AG04450 (cell line): ENCODE data around the gene SERPINH1. TPM values are rescaled to one million over a fixed set of nuclear protein-coding genes. Genes with fewer than 3 reads are reported as not detected.

ENCODE experiments used
- CTCF ChIA-PET: fragments of 300-600, 350-600 bp; formaldehyde crosslinking; extraction: SDS; loops from one replicate; lab custom pipeline; 2022; ENCODE audit warnings: antibody characterized with exemption, inconsistent platforms; lab: Charles Lee
- POLR2A ChIA-PET: fragments of 350-600 bp; formaldehyde crosslinking; extraction: SDS; loops from one replicate; lab custom pipeline; 2021; ENCODE audit warnings: antibody characterized with exemption, inconsistent platforms; lab: Yijun Ruan, JAX
- DNase-seq: peaks from one replicate; pipeline ENCODE4 v3.0.0-alpha.2; 2011; ENCODE audit warnings: low read depth, low spot score
- H3K27ac ChIP-seq: one replicate; pipeline ENCODE4 v1.5.1; 2012; ENCODE audit warnings: low read depth, low read length, control low read depth
- H3K27me3 ChIP-seq: one replicate; pipeline ENCODE4 v1.6.0; 2012; ENCODE audit warnings: low read length; ENCODE audit not compliant: control insufficient read depth, insufficient read depth
- H3K4me3 ChIP-seq: 2 replicates; pipeline ENCODE4 v1.5.1; 2011; ENCODE audit warnings: mild to moderate bottlenecking, low read depth, low read length, control low read depth
- H3K9me3 ChIP-seq: 2 replicates; pipeline ENCODE4 v1.5.1; 2012; ENCODE audit warnings: low read length; ENCODE audit not compliant: control insufficient read depth, insufficient read depth
- polyA plus RNA-seq: library from polyadenylated mRNA; depleted of rRNA; stranded (reverse); fragments of >200 nt; gene quantifications from 2 replicates; pipeline ENCODE4 v1.2.3, GENCODE V29; 2011
- TF ChIP-seq, protein P1 (sequence below): IDR thresholded peaks from 2 replicates; pipeline ENCODE4 v1.5.1; 2011; ENCODE audit warnings: low read depth, low read length, control low read depth, inconsistent platforms

SERPINH1 gene
- polyA plus RNA-seq, 1 experiment, result 881 TPM

DNA sequence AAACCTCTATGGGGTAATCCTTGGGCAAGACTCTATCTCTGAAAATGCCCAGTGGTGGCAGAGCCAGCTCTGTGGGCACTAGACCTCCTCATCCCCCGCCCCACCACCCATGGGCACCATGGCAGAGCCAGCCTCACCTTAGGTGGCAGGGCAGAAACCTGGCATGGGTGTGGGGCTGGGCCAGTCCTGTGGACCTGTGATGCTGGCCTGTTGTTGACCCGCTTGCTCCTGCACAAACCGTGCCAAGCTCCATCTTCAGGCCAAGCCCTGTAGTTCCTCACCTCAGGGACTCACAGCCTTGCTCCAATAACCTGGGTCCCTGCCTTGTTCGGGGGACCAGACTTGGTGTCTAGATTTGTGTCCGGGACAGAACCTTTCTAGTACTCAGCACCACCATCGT lies 8.9 kb upstream of the SERPINH1 start:
- POLR2A ChIA-PET, result interaction anchor here (1.1 to 2.7 kb wide), 5 partner anchors 12 to 125 kb away, joined by 4 to 120 read pairs (median 15); partner anchors contain the start of gene SERPINH1
- Histone ChIP-seq H3K27ac (no peak overlapping the region), H3K9me3 (no peaks in the 10 kb centered on the region), H3K4me3 (no peak overlapping the region), H3K27me3 (no peaks in the 10 kb centered on the region)
- TF ChIP-seq, protein P1, sequence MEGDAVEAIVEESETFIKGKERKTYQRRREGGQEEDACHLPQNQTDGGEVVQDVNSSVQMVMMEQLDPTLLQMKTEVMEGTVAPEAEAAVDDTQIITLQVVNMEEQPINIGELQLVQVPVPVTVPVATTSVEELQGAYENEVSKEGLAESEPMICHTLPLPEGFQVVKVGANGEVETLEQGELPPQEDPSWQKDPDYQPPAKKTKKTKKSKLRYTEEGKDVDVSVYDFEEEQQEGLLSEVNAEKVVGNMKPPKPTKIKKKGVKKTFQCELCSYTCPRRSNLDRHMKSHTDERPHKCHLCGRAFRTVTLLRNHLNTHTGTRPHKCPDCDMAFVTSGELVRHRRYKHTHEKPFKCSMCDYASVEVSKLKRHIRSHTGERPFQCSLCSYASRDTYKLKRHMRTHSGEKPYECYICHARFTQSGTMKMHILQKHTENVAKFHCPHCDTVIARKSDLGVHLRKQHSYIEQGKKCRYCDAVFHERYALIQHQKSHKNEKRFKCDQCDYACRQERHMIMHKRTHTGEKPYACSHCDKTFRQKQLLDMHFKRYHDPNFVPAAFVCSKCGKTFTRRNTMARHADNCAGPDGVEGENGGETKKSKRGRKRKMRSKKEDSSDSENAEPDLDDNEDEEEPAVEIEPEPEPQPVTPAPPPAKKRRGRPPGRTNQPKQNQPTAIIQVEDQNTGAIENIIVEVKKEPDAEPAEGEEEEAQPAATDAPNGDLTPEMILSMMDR, result no peak
- DNase-seq, result no peak
- CTCF ChIA-PET, result interaction anchor here (1.5 kb wide), 2 partner anchors 9 to 145 kb away, joined by 4 to 8 read pairs; partner anchors contain the start of gene SERPINH1

DNA sequence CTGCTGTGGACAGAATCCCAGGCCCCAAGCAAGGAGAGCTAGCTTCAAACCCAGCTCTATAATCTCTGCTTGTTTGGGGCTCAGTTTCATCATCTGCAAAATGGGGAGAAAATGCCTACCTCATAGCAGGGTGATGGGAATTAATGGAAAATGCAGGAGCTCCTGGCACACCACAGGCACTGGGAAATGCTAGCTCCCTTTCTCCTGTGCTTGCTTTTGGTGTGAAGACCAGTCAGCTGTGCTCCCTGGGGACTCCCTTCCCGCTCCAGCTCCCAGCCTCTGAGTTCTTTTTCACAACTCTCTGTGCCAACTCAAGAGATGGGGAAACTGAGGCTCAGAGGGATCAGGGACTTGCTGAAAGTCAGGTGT lies 8.2 kb upstream of the SERPINH1 start:
- ChIA-PET CTCF (interaction anchor here (1.2 to 1.5 kb wide), 4 partner anchors 9 to 170 kb away, joined by 3 to 8 read pairs (median 4); partner anchors contain the start of gene SERPINH1), POLR2A (interaction anchor here (0.8 to 2.7 kb wide), 14 partner anchors 11 to 213 kb away, joined by 3 to 120 read pairs (median 5); partner anchors contain the start of genes GDPD5, KLHL35 and SERPINH1)
- TF ChIP-seq, protein P1, result no peak

DNA sequence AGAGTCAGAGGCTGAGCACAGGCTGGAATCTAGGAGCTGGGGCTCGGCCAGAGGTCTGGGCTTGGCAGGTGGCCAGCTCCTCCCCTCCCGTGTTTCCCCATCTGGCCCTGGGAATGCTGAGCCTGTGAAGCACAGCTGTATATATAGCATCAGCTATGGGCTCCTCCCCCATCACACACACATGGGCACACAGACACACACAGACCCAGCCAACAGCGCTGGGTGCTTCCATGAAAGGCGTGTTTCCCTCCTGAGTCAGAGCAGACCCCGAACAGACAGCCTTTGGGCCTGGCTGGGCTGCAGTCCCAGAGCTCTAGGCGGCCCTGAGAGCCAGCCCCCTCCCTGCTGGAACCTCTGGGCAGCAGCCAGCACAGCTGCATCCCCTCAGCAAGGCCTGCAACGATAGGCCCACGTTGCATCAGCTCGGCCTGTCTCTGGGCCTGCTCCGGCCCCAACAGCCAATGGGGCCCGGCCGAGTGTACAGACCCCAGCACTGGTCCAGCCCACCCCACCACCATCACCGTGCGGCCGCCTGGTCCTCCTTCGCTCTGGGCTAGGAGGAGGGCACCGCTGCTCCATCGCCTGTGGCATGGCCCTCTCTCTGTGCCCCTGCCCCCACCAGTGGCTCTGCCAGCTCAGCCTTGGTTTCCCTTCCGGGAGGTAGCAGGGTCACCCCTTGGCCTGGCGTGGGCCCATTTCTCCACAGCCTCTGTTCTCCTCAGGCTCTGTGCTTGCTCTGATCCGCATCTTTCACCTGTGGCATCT lies 7.6 kb upstream of the SERPINH1 start:
- Histone ChIP-seq H3K27me3 (no peaks in the 10 kb centered on the region), H3K27ac (peak overlapping the region; percentile 97), H3K4me3 (peak overlapping the region; percentile 52), H3K9me3 (no peaks in the 10 kb centered on the region)
- DNase-seq, result peak; percentile 100
- TF ChIP-seq, protein P1, result no peak
- POLR2A ChIA-PET, result interaction anchor here (0.8 to 2.7 kb wide), 14 partner anchors 10 to 214 kb away, joined by 3 to 120 read pairs (median 5); partner anchors contain the start of genes GDPD5, KLHL35 and SERPINH1
- CTCF ChIA-PET, result interaction anchor here (1.2 to 1.5 kb wide), 4 partner anchors 8 to 169 kb away, joined by 3 to 8 read pairs (median 4); partner anchors contain the start of gene SERPINH1

More for the DNA sequence above, 8.2 kb upstream of the SERPINH1 start:
- Histone ChIP-seq H3K27me3 (no peaks in the 10 kb centered on the region), H3K4me3 (no peak overlapping the region; the same call in 1 of the 2 replicates), H3K27ac (peak overlapping the region; percentile 67), H3K9me3 (no peaks in the 10 kb centered on the region)
- no peak for DNase-seq

DNA sequence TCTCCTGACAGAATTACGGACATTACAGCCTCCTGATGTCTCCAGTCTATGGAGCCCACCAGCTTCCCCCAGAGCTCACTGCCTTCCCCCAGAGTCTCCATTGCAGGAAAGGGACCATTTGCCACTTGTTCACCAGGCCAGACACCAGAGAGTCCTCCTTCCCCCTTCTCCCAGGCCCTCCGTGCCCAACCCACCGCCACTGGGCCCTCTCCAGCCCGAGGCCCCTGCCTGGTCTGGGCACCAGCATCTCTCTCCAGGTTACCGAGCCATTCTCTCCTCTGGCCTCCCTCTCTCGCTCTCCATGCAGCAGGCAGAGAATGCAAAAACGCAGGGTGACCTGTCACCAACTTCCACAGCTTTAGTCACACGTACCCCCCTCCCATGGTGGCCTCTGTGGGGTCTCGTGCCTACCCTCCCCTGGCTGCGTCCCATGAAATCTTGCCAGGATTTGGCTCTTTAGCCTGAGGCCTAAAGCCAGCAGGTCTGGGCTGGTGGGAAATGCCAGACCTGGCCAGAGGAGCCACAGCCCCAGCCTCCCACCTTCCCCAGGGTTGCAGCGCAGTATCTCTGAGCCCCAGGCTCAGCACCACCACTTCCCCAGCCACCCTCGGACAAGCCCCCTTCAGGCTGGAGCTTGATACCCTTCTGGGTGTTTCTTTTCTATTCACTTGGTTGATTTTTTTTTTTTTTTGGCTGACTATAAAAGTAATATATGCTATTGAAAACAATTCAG lies 6.8 kb upstream of the SERPINH1 start:
- TF ChIP-seq, protein P1, result no peak
- peak overlapping the region; percentile 52 for H3K4me3 ChIP-seq
- ChIA-PET POLR2A (interaction anchor here (1.2 to 2.7 kb wide), 7 partner anchors 10 to 215 kb away, joined by 4 to 120 read pairs (median 7); partner anchors contain the start of gene SERPINH1), CTCF (interaction anchor here (1.2 to 1.3 kb wide), 2 partner anchors 20 to 168 kb away, joined by 3 read pairs; no protein-coding TSS in a partner anchor)
- DNase-seq, result no peak
- no peaks in the 10 kb centered on the region for H3K9me3 ChIP-seq
- peak overlapping the region; percentile 97 for H3K27ac ChIP-seq
- no peaks in the 10 kb centered on the region for H3K27me3 ChIP-seq
